Activated CD4-positive, alpha-beta T cell treated with anti-CD3 and anti-CD28 coated beads for 36 hours (primary cell): Measurements from ENCODE around the gene OR4Q3. TPM values are rescaled to one million over a fixed set of nuclear protein-coding genes. Genes with fewer than 3 reads are reported as not detected.
"Not testable (repeated sequence)": the region's sequence is repeated elsewhere in the genome, so short reads cannot be mapped to it uniquely, and the experiment has no call there.

ENCODE experiments used
- ATAC-seq: fragments of 200-7000 bp; cut with Tn5 transposase; one replicate; pipeline ENCODE4 v1.10.0; 2021; ENCODE audit warnings: mild to moderate bottlenecking, moderate library complexity
- CTCF ChIA-PET: fragments of 350-600 bp; sonication (Branson Sonifier 250); formaldehyde crosslinking; loops from one replicate; lab custom pipeline; 2021; ENCODE audit warnings: antibody characterized with exemption; lab: Charles Lee
- POLR2A ChIA-PET: fragments of 350-600 bp; sonication (Branson Sonifier 250); formaldehyde crosslinking; loops from one replicate; lab custom pipeline; 2021; ENCODE audit warnings: antibody characterized with exemption, inconsistent platforms; lab: Charles Lee
- DNase-seq: peaks from one replicate; pipeline ENCODE4 v3.0.0-alpha.2; 2020
- H3K27ac Mint-ChIP-seq: one replicate; pipeline ENCODE4 v1.8.0; 2021; ENCODE audit warnings: mixed read lengths
- H3K27me3 Mint-ChIP-seq: one replicate; pipeline ENCODE4 v1.8.0; 2021; ENCODE audit warnings: mixed read lengths
- H3K36me3 Mint-ChIP-seq: one replicate; pipeline ENCODE4 v1.8.0; 2021; ENCODE audit warnings: low read depth, mixed read lengths
- H3K4me1 Mint-ChIP-seq: one replicate; pipeline ENCODE4 v1.8.0; 2021; ENCODE audit warnings: mixed read lengths
- H3K4me3 Mint-ChIP-seq: one replicate; pipeline ENCODE4 v1.8.0; 2021; ENCODE audit warnings: mild to moderate bottlenecking, moderate library complexity, mixed read lengths
- H3K9me3 Mint-ChIP-seq: one replicate; pipeline ENCODE4 v1.8.0; 2021; ENCODE audit warnings: low read depth, mixed read lengths
- intact Hi-C, 2 experiments: fragments of 100-400 bp; cut with DNase I in 1 of 2; cut with micrococcal nuclease in 1 of 2; formaldehyde crosslinking; loops; one replicate each; pipeline versions ENCODE4 v1.14.2 to v1.15.1; 2022 to 2024; cut with DNase I, micrococcal nuclease
- total RNA-seq, 2 experiments: library from RNA; stranded (reverse); gene quantifications; one replicate each; pipeline ENCODE4 v1.2.3, GENCODE V29; 2021

Gene OR4Q3
- not detected for total RNA-seq

DNA sequence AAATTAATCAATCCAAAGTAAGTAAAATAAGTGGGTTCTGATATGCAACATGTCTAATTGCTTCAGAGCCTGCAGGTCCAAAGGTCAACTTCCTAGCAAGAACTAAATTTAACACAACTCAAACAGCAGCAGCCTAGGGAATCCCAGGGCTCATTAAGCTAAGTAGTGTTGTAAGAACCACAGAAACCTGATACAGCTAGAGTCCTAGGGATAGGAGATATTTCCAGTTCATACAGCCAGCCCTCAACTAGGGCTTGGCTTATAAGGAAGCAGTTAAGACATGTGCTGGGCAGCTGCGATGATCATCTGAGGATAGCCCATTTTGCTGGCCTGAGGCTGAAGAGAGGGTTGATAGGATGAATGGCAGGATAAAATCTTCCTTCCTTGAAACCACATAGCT lies at the start of gene OR4Q3:
Gene OR4Q3, plus strand, starts transcription at position 316 of the 400 bp plus-strand sequence.
- DNase-seq: no peak
- H3K27me3 Mint-ChIP-seq: peaks cover 4% of the 10 kb centered on the region
- no peaks in the 10 kb centered on the region for H3K36me3 Mint-ChIP-seq
- H3K4me3 Mint-ChIP-seq: no peak within 1 kb of the TSS
- H3K4me1 Mint-ChIP-seq: no peaks in the 10 kb centered on the region
- no peaks in the 10 kb centered on the region for H3K9me3 Mint-ChIP-seq
- no peak for ATAC-seq
- H3K27ac Mint-ChIP-seq: no peak within 1 kb of the TSS
- CTCF ChIA-PET: no interaction called here
- intact Hi-C loops: no loop called here
- POLR2A ChIA-PET: no interaction called here

GRCh38 chr14:19729359-19729758 lies 14.0 kb upstream of the OR4Q3 start:
- no peaks in the 10 kb centered on the region for H3K27me3 Mint-ChIP-seq
- peaks cover 11% of the 10 kb centered on the region for H3K9me3 Mint-ChIP-seq
- no peak overlapping the region for H3K4me3 Mint-ChIP-seq
- no peaks in the 10 kb centered on the region for H3K4me1 Mint-ChIP-seq
- H3K27ac Mint-ChIP-seq: no peak overlapping the region
- no peaks in the 10 kb centered on the region for H3K36me3 Mint-ChIP-seq
- no peak for DNase-seq
- intact Hi-C loops: no loop called here
- ChIA-PET CTCF (interaction anchor here (0.7 kb wide), 1 partner anchor 54 kb away, joined by 3 read pairs; no protein-coding TSS in a partner anchor), POLR2A (no interaction called here)
- ATAC-seq: no peak

GRCh38 chr14:19729763-19730162 lies 13.6 kb upstream of the OR4Q3 start:
- H3K27ac Mint-ChIP-seq: no peak overlapping the region
- no peaks in the 10 kb centered on the region for H3K36me3 Mint-ChIP-seq
- intact Hi-C loops: no loop called here
- no peak for DNase-seq
- H3K9me3 Mint-ChIP-seq: peaks cover 11% of the 10 kb centered on the region
- no peak for ATAC-seq
- H3K4me3 Mint-ChIP-seq: no peak overlapping the region
- no peaks in the 10 kb centered on the region for H3K27me3 Mint-ChIP-seq
- no peaks in the 10 kb centered on the region for H3K4me1 Mint-ChIP-seq
- ChIA-PET POLR2A (no interaction called here), CTCF (interaction anchor here (0.7 kb wide), 1 partner anchor 53 kb away, joined by 3 read pairs; no protein-coding TSS in a partner anchor)

DNA sequence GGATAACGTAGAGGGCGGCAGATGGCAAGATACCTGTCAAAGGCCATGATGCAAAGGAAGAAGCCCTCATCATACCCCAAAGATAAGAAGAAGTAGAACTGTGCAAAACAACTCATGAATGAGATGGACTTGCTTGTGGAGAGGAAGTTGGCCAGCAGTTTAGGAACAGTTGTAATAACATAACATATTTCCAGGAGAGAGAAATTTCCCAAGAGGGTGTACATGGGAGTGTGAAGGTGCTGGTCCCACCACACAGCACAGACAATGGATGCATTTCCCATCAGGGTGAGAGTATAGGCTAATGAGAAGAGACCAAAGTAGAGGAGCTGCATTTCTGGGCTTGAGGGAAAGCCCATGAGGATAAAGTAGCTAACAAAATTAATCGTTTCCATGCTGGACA lies 9.5 kb upstream of the OR4Q3 start:
- intact Hi-C loops, DNase-seq, H3K4me3 Mint-ChIP-seq, H3K27ac Mint-ChIP-seq, CTCF ChIA-PET, POLR2A ChIA-PET, H3K4me1 Mint-ChIP-seq, ATAC-seq, H3K27me3 Mint-ChIP-seq, H3K36me3 Mint-ChIP-seq, H3K9me3 Mint-ChIP-seq: not testable (repeated sequence)

DNA sequence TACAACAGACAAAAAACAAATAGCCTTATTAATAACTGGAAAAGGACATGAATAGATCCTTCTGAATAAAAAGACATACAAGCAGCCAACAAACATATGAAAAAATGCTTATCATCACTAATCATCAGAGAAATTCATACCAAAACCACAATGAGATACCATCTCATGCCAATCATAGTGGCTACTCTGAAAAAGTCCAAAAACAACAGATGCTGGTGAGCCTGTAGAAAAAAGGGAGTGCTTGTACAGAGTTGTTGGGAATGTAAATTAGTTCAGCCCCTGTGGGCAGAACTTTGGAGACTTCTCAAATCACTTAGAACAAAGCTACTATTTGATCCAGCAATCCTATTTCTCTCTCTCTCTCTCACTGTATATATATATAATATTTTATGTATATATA lies 8.9 kb downstream of the OR4Q3 start:
- H3K4me3 Mint-ChIP-seq, CTCF ChIA-PET, ATAC-seq, POLR2A ChIA-PET, intact Hi-C loops, H3K27ac Mint-ChIP-seq, H3K27me3 Mint-ChIP-seq, H3K9me3 Mint-ChIP-seq, H3K4me1 Mint-ChIP-seq, H3K36me3 Mint-ChIP-seq, DNase-seq: not testable (repeated sequence)

DNA sequence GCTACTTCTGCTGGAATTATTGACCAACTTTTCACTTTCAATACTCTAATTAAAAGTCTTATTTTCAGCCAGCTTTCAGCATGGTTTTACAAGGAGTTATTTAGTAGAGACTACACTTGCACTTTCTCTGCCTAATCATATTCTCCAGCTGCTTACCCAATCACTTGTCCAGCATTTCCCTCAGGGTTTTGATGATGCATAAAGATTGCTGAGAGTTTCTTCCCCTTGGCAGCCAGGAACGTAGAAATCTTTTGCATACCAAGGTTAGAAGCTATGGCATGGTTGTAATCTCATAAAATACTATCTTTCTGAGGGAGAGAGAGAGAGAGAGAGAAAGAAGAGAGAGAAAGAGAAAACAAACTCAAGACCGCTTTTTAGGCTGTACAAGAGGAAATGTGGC lies 10.8 kb downstream of the OR4Q3 start:
- ATAC-seq: no peak

GRCh38 chr14:19771491-19771890 lies 28.1 kb downstream of the OR4Q3 start:
- H3K9me3 Mint-ChIP-seq, ATAC-seq, H3K27me3 Mint-ChIP-seq, intact Hi-C loops, H3K4me1 Mint-ChIP-seq, H3K4me3 Mint-ChIP-seq, H3K36me3 Mint-ChIP-seq, DNase-seq, CTCF ChIA-PET, H3K27ac Mint-ChIP-seq, POLR2A ChIA-PET: not testable (repeated sequence)

More for the DNA sequence above, 10.8 kb downstream of the OR4Q3 start:
- DNase-seq: no peak
- ChIA-PET POLR2A (no interaction called here), CTCF (no interaction called here)
- intact Hi-C loops: no loop called here
- no peak overlapping the region for H3K4me3 Mint-ChIP-seq
- peaks cover 2% of the 10 kb centered on the region for H3K27me3 Mint-ChIP-seq
- H3K27ac Mint-ChIP-seq: no peak overlapping the region
- no peaks in the 10 kb centered on the region for H3K9me3 Mint-ChIP-seq
- H3K36me3 Mint-ChIP-seq: no peaks in the 10 kb centered on the region
- no peaks in the 10 kb centered on the region for H3K4me1 Mint-ChIP-seq

DNA sequence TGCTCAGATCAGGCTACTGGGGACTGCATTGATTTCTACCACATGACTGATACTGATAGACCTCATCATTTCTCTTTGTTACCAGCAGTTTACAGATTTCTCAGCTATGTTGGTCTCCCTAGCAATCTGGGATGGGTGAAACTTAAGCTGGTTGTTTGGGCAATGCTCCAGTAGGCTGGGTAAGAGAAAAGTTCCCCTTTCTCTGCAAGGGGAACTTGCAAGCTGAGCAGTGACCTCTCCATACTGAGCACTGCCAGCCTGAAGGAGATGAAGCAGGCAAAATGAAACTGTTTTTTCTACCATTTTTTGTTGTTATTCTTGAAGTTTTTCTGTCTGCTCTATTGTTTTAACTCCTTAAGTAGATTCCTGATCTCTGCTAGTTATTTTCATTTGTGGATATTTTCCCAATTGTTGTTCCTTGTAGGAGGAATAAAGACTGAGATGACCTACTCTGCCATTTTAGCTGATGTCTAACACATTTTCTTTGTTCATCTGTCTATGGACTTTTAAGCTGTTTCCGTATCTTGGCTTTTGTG lies 28.6 kb downstream of the OR4Q3 start:
- intact Hi-C loops: no loop called here
- Mint-ChIP-seq H3K4me1 (no peaks in the 10 kb centered on the region), H3K4me3 (no peak overlapping the region), H3K36me3 (no peaks in the 10 kb centered on the region), H3K27me3 (no peaks in the 10 kb centered on the region), H3K27ac (no peak overlapping the region), H3K9me3 (peaks cover 7% of the 10 kb centered on the region)
- DNase-seq (no peak), ATAC-seq (no peak)
- CTCF ChIA-PET: no interaction called here
- POLR2A ChIA-PET: no interaction called here

DNA sequence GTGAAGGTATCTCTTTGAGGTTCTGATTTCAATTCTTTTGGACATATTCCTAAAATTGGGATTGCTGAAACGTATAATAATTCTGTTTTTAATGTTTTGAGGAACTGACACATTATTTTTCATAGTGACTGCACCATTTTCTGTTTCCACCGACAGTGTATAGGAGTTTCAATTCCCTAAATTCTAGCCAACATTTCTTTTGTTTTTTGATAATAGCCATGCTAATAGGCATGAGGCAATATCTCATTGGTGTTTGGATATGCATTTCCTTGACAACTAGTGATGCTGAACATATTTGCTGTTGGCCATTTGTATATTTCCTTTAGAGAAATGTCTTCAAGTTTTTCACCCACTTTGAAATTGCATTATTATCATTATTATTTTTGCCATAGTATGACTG lies 29.1 kb downstream of the OR4Q3 start:
- H3K4me3 Mint-ChIP-seq, H3K27me3 Mint-ChIP-seq, H3K27ac Mint-ChIP-seq, ATAC-seq, H3K4me1 Mint-ChIP-seq, POLR2A ChIA-PET, H3K9me3 Mint-ChIP-seq, CTCF ChIA-PET, intact Hi-C loops, DNase-seq, H3K36me3 Mint-ChIP-seq: not testable (repeated sequence)

DNA sequence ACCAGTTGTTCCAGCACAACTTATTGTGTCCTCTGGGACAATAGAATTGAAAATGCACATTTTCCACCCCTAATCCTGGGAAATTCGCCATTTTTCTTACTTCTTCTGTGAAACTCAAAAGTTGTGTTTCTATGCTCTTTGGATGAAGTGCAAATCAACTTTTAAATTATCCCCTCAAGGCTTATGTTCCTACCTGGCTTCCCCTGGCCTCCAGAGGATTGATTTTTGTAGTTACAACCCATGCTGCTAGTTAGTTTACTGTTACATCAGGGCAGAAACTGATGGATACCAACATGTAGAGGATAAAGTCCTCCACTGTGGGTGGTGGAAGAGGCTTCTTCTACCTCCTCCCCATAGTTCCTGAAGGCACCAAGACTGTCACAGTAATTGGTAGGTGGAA lies 29.8 kb downstream of the OR4Q3 start, which contains the start of gene OR4M1:
Gene OR4M1, plus strand, starts transcription at position 301 of the 400 bp plus-strand sequence. CDS start 6,819 bp downstream, outside the sequence.
- H3K27me3 Mint-ChIP-seq, H3K4me1 Mint-ChIP-seq, DNase-seq, POLR2A ChIA-PET, ATAC-seq, intact Hi-C loops, H3K4me3 Mint-ChIP-seq, CTCF ChIA-PET, H3K36me3 Mint-ChIP-seq, H3K27ac Mint-ChIP-seq, H3K9me3 Mint-ChIP-seq: not testable (repeated sequence)

DNA sequence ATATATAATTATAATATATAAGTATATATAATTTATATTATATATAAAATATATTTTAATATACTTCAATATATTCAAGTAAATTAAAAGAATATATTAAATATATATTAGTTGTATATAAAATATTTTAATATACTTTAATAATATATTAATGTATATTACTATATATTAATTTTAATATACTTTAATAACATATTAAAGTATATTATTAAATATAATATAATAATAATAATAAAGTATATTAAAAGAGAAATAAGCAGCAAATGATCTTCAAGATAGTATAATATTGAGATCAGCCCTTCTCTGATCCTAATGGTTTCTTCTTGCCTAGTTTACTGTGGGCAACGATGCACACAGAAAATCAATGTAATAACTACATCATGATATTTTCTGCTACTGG lies 32.2 kb downstream of the OR4Q3 start:
- POLR2A ChIA-PET: no interaction called here
- H3K27ac Mint-ChIP-seq: no peak overlapping the region
- no peaks in the 10 kb centered on the region for H3K36me3 Mint-ChIP-seq
- intact Hi-C loops: no loop called here
- no peaks in the 10 kb centered on the region for H3K4me1 Mint-ChIP-seq
- peaks cover 7% of the 10 kb centered on the region for H3K9me3 Mint-ChIP-seq
- ATAC-seq (no peak), DNase-seq (no peak)
- CTCF ChIA-PET: no interaction called here
- peaks cover 2% of the 10 kb centered on the region for H3K27me3 Mint-ChIP-seq
- no peak overlapping the region for H3K4me3 Mint-ChIP-seq

GRCh38 chr14:19785848-19786247 lies 42.5 kb downstream of the OR4Q3 start:
- DNase-seq, H3K27me3 Mint-ChIP-seq, ATAC-seq, H3K36me3 Mint-ChIP-seq, H3K4me3 Mint-ChIP-seq, H3K9me3 Mint-ChIP-seq, intact Hi-C loops, H3K27ac Mint-ChIP-seq, POLR2A ChIA-PET, H3K4me1 Mint-ChIP-seq: not testable (repeated sequence)
- CTCF ChIA-PET: interaction anchor here (0.6 kb wide), 1 partner anchor 37 kb away, joined by 3 read pairs; no protein-coding TSS in a partner anchor
